EL (cell line): Measurements from ENCODE around the gene ZGPAT.

Experiments used
- DNase-seq: peaks from one replicate; pipeline ENCODE4 v3.0.0-alpha.2; 2016

Gene ZGPAT

DNA sequence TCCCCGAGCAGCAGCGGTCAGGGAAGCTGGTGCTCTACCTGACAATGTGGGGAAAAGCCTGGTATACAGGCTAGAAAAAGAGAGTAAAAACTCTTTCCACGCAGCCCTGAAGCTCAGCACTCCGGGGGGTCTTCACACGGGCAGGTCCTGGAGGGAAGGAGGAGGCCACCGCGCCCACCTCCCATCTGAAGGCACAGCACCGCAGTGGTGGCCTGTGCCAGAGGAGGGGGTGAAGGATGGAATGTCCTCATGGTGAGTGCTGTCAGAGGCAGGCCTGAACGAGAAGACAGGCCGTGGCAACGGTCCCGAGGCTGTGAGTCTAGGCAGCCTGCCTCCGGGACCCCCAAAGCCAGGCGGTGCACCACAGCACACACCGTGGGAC, 37.6 kb downstream of the ZGPAT start:
- DNase-seq = no peak

DNA sequence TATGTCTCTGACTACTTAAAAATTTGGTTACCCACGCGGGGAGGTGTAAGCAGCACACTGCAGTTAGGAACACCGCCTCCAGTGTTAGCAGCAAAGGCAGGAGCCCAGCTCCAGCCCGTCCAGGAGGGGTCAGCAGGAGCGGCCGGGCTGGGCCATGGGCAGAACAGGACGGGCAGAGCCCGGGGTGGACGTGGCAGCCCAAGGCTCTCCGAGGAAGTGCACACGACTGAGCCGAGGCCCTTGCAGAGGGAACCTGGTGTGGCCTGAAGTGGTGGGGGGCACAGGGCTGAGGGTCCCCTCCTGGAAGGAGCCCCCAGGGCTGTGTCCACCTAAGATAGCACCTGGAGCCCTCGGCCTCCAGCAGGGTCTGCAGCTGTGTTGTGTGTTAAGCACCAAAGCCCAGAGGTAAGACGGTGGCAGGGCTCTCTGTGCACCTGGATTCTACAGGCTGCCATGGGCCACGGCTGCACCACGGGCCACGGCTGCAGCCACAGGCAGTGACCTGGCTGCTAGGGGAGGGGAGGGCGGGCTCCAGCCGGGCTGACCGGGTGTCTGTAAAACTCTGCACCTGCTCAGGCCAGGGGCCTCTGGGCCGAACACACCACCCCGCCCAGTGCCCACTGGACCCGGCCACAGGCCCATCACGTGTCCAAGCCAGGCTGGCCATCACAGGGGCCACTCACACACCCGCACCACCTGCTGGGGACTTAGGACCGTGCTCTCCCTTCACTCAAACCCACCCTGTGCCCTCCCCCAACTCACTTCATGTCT, 38.3 kb downstream of the ZGPAT start:
- DNase-seq = no peak

DNA sequence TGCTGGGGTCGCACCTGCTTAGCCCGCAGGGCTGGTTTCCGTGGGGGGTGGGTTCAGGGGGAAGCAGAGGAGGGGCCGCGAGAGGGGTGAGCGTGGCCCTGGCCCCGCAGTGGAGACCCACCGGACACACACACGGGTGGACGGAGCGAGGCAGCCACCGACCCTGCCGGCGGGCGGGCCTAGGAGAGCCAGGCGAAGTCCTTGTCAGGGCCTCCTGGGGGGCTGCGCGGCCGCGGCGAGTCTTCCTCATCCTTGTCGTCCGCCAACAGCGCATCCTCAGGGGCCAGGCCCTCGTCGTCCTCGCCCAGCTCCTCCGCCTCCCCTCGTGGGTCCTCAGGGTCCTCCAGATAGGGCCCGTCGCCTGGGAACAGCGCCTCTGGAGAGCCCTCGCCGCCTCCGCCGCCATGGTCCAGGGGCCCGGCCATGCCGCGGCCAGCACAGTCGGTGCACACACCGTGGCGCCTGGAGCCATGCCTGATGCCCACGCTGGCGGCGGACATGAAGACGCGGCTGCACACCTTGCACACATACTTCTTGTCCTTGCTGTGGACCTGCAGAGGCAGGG, 39.0 kb downstream of the ZGPAT start:
- DNase-seq = no peak

DNA sequence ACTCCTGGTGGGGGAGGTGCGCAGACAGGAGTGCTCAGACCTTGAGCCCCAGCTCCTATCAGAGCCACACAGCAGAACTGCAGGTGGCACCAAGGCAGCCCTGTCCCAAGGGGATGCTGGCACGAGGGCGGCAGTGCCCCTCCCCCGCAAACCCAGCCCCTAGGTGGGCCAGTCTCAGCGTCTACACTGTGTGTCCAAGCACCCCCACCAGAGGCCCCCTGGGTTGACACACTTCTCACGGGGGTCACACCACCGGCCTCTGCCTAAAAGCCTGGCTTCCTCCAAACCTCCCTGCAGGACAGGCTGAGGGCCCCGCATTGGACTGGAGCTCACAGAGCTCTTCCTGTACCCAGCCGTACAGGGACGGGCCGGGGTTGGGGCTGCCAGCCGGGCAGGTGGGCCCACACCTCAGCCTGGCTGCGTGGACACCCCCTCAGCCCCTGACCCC, 39.8 kb downstream of the ZGPAT start:
- DNase-seq = no peak

DNA sequence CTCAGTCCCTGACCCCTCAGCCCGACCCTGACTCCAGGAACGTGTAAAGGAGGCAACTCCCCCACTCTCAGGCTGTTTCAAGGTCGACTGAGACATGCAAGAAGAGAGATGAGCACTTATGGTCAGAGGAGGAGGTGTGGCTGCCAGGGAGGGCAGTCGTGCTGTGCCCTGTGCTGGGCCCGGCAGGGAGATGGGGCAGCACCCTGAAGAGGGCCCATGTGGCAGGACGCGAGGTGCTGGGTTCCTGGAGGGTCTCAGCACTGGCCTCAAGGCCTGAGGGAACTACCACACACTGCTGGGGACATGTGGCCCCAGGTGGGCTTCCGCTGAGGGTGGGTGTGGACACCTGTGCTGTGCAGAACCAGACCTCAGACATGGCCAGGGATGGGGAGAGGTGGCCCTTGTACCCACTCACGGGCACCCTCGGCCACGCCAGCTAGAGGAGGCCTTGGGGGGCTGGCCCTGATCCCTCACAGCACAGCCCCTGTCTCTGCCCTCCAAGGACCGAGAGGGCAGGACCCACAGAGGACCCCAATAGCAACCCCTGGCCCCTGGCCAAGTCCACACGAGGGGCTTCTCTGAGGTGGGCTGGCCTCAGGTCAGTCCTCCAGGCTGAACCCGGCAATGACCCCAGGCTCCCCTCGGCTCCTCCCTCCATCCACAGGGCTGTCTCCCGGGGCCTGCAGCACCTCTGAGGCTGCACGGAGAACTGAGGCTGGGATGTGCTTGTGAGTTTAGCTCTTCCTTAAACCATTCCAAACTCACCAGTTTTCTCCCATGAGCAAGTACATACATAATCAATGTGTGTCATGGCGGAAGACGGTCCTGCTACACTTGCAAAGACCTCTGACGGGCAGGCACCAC, 40.5 kb downstream of the ZGPAT start:
- DNase-seq = no peak

DNA sequence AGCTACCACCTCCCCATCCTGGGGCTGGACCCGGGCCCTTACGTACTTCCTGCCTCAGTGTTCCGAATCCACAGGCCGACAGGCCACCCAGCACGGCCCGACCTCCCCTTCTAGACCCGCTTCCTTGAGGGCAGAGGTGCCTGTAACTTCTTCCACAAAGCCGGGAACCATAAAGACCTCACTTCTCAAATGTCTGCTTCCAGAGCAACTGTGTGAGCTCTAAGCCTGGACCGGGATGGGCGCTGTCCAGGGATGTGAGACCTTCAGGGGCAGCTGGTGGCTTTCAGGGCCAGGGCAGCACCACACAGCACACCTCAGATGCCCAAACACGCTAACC, 41.1 kb downstream of the ZGPAT start:
- DNase-seq = no peak

DNA sequence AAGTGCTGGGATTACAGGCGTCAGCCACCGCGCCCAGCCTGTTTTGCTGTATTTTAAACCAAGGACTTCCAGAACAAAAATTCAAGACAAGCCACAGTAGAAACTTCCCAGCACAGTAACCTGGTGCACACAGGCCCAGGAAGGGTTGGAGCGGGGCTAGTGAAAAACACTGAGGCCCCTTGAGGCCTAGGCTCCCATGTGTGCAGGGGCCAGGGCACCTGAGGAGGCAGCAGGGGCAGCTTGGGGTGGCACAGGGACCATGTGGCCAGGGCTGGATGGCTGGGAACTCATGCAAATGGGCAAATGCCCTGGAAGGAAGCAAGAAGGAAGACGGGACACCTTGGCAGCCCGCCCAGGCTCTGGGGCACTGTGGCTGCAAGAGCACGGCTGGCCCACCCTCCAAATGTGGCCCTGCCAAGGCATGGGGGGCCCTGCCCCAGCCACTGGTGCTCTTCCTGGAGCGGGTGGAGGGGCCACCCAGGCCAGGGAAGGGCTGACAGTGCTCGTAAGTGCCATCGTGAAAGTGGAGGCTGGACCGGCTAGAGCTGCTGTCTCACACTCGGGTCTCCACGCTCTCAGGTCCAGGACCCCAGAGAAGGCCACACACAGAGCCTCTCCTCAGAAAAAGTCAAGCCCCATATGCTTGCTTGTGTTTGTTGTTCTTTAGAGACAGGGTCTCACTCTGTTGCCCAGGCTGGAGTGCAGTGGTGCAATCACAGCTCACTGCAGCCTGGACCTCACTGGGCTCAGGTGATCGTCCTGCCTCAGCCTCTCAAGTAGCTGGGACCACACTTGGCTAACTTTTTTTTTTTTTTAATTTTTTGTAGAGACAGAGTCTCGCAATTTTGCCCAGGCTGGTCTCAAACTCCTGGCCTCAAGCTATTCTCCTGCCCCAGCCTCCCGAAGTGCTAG, 42.0 kb downstream of the ZGPAT start:
- DNase-seq = no peak

DNA sequence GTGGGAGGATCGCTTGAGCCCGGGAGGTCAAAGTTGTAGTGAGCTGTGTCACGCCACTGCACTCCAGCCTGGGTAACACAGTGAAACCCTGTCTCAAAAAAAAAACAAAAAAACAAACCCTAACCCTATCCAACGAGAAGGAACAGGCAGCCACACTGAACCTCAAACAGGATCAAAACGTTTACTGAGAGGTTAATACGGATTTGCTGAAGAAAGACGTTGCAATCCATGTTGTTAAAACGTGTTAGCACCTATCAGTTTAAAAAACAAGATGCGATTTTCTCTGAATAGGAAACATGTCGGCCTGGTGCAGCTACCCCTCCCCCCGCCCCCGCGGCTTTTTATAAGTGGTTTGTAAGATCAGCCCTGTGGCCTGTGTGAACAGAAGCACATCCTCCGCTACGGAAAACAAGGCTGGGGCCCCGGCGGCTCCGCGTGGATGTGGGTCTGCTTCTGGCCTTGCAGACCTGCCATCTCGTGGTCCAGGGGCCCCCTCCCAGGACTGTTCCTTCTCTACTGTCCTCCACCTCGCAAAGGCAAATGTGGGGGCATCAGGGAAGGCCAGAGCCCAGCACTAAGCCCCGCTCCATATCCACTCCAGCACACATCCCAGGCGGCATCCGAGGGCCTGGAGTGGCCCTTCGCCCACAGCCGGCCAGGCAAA, 43.1 kb downstream of the ZGPAT start:
- no peak for DNase-seq

DNA sequence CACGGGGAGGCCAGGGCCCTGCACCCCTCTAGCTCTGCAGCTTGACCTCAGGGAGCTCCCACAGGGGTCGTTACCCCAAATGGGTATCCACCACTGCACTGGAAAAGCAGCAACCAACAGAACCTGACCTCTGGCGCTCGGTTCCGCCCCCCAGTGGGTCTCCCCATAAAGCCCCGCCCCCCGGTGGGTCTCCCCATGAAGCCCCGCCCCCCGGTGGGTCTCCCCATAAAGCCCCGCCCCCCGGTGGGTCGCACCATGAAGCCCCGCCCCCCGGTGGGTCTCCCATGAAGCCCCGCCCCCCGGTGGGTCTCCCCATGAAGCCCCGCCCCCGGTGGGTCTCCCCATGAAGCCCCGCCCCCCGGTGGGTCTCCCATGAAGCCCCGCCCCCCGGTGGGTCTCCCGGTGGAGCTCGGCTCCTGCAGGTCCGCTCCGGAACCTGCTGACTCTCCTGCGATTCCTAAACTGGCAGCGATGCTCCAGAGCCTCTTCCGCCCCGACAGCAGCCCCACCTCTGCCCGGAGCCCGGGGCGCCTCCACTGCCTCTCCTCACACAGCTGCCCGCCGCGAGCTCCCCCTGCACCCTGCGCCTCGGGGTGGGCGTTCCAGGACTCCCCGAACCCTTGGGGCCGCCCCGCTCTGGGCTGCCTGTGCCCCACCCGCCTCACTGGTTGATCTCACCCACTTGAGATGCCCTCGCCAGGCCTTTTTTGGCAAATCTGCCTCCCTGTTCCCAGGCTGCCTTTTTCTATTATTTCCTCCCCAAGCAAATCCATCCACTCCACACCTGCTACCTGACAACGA, 43.8 kb downstream of the ZGPAT start:
- DNase-seq = no peak

DNA sequence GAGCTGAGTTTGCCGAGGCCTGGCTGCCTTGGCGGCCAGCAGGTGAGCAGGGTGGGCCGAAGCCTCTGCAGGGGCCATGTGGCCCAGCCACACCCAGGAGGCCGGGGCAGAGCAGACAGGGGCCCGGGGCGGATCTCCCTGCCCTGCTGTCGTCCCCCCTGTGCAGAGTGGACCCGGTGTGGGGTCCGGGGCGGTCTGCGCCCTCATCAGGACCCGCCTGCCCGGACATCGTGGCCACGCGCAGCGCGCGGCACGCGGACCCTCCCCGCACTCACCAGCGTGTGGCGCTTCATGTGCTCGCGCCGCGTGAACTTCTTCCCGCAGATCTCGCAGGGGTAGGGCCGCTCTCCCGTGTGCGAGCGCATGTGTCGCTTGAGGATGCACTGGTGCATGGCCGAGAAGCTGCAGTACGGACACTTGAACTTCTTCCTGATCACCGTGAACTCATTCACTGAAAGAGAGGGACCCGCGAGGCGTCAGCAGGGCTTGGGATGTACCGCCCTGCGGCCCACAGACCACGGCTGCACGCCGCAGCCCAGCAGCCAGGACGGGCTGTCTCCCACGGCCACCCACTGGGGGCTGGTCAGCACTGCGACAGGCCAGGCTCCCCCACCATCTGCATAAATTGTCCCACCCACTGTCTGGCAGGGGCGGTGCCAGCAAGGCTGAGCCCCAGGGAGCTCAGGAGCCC, 44.7 kb downstream of the ZGPAT start:
- DNase-seq = no peak

DNA sequence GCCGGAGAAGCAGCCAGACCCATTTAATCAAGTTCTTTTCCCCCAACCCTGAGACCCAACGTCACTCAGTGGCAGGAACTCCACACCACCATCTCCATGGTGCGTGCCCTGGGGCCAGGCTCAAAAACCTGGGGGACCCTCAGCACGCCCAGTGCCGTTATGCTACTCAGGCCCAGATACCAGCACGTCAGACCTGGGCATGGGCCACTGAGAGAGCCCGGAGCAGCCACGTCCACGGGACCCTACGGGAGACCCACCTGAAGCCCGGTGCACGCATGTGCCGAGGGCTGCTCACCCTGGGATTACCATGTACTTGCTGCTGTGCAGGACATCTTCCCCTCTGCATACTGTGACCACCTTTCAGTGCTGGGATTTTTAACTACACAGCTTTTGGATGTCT, 45.5 kb downstream of the ZGPAT start:
- DNase-seq = no peak

DNA sequence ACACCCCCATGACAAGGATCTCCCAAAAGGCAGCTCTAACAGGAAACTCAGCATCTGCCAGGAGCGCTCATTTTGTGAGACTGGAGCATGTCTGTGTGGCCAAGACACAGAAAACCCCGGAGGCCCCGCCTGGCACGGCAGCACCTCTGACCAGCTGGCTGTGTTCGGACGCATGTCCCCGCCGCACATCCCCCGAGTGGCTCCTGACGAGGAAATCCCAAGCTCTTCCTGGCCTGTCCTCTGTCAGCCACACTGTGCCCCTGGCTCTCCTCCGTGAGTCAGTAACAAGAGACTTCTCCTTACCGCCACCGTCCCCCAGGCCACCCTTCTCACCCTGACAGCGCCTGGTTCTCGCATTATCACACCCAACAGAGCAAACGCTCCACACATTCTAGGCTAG, 46.2 kb downstream of the ZGPAT start:
- no peak for DNase-seq

DNA sequence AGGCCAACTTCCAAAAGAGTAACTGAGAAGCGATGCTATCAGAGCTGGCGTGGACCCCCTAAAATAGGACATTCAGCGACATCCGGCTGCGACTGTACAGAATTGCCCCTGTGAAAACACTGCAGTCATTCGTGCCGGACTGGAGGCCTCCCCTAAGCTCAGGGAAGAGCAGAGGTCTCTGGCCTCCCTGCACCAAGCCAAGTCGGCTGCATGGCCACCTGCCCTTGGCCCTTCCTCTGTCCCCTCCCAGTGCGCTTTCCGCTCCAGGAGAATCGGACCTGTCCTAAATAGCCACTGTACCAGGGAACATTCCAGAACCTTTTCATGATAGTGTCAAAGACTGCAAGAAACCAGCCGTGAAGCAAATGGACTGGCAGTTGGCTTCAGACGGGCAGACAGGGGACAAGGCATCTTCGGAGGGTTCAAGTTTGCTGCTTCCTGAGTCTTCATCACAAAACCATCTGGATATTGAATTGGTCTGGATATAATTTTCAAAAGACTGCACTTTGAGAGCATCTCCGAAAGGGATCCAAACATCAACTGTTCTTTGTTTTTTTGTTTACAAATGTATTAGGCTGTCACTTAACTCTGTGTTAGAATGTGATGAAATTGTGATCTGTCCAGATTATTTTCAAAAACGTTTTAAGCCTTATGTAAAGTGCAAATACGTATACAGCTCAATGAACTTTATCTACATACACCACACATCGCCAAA, 48.3 kb downstream of the ZGPAT start:
- no peak for DNase-seq

DNA sequence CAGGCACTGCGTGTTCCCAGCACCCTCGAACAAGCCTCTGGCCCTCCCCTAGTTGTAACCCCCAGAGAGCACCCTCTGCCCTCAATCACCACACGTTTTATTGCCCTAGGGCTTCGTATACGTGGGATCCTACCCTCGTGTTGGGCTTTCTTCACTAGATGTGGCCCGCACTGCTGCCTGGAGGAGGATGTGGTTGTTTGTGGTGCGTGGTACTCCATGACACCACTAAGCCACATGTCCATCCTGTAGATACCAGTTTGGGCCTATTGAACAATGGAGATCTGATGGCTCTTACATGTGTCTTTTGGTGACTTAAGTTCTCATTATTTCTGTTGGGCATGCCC, 48.8 kb downstream of the ZGPAT start:
- no peak for DNase-seq

DNA sequence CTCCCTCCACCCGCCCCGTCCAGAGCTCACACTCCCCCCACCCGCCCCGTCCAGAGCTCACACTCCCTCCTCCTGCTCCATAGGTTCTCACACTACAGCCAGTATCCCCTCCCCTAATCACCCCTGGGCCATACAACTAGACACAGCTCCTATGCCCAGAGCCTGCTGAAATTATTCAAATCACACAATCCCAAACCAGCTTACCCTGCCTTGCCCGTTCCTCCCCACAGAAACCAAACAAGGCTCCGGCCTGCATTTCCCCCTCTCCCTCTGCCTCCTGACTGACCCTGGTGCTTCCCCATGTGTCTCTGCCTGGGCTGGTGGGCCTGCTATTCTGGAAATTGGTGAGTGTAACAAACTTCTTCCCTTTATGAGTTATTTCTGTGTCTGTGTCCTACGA, 50.3 kb downstream of the ZGPAT start:
- no peak for DNase-seq

DNA sequence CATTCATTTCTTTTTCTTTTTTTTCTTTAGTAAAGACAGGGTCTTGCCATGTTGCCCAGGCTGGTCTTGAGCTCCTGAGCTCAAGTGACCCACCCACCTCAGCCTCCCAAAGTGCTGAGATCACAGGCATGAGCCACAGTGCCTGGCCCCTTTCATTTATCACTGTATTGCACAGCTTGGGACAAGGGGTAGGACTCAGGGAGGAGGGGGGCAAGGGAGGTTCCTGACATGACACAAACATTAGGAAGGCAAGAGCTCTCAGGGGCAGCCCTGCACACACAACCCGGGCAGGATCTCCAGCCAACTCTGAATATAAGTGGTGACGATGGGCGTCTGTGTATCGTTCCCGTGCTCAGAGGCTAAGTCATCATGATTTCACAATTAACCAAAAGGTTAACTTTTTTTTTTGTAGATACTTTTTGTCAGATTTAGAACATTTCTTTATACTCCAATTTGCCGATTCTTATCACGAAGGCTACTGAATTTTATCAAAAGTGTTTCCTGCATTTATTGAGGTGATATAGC, 51.6 kb downstream of the ZGPAT start:
- DNase-seq = no peak

DNA sequence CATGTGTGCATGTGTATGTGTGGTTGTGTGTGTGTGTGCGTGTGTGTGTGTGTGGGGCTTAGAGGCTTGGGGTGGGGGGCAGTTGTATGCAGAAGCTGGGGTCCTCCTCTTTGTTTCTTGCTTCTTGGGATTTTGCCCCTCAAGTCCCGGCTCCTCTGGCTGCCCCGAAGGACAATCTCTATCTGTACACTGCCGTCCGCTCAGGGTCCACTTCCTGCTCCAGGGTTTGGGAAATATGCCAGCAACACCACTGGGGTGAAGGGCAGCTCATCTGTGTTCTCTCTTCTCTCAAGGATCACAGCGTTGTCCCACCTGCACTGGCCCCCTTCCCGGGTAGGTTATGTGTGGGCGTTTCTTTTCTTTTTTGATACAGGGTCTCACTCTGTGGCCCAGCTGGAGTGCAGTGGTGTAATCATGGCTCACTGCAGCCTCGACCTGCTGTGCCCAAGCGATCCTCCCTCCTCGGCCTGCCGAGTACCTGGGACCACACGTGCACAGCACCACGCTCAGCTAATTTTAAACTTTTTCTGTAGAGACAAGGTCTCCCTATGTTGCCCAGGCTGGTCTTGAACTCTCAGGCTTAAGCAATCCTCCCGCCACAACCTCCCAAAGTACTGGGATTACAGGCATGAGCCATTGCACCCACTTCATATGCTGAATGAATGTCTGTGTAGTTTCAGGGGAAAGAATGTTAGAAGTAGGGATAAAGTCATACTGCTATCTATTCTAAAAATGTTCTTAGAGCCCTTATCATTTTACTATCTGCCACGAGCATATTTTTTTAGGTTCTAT, 57.4 kb downstream of the ZGPAT start:
- DNase-seq = no peak

DNA sequence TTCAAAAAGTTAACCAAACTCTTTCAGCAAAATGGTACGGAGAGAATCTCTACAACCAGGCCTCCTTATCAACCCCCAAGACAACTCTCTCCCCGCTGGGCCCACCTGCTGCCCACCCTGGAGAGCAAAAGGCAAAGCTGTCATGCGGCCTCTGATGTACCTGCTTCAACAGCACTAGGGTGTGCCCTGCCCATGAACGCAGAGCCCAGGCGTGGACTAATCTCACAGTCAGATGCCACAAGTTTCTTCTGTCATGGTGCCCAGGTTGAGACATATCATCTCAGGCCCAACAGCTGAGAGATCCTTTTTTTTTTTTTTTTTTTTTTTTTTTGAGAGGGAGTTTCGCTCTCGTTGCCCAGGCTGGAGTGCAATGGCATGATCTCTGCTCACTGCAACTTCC, 58.1 kb downstream of the ZGPAT start:
- DNase-seq = no peak

DNA sequence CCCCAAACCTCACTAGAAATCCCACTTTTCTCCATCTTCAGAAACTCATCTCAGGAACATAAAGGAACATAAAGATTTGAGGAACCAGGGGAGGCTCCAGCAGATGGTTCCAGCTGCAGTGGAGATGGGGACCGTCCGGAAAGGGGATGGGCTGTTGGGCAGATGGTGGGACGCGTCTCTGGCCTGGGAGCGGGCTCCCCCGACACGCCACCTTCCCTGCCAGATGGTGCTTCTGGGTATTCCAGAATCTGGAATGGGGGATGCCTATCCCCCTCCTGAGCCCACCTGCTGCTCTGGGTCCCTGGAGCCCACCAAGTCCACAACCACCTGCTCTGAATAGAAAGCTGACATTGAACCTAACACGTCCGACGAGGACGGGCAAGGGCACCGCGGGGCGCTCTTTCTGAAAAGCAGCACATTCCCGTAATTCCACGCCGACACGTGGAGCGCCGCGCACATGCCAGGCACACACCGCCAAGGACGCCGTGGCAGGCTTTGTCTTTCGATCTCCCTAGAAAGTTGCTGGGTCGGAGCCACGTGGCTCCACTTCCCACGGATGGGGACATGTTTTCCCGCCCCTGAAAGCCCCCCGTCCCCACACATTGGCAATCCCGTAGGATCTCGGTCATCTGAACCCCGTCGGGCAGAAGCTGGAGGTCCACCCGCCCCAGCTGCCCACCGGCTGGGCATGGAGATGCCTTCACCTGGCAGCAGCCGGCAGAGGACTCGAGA, 59.0 kb downstream of the ZGPAT start:
- no peak for DNase-seq
